CD4-positive, alpha-beta memory T cell (primary cell): ENCODE measurements around the gene AKR7A3. TPM values are rescaled to one million over a fixed set of nuclear protein-coding genes. Genes with fewer than 3 reads are reported as not detected.

Source experiments
- CTCF ChIA-PET: fragments of 350-600 bp; sonication (Branson Sonifier 250); formaldehyde crosslinking; loops from one replicate; lab custom pipeline; 2021; ENCODE audit warnings: inconsistent platforms; ENCODE audit not compliant: partially characterized antibody; lab: Charles Lee
- POLR2A ChIA-PET: fragments of 350-600 bp; sonication (Branson Sonifier 250); formaldehyde crosslinking; loops from one replicate; lab custom pipeline; 2021; ENCODE audit not compliant: partially characterized antibody; lab: Charles Lee
- DNase-seq, 5 donors: peaks; one replicate each; pipeline versions ENCODE4 v3.0.0 to v3.0.0-alpha.2; 2020 to 2022; ENCODE audit warnings: mixed read lengths in 1 of 5
- H3K27ac ChIP-seq: one replicate; pipeline ENCODE4 v1.7.0; 2013; ENCODE audit warnings: low read depth, low read length
- H3K27me3 ChIP-seq: 2 replicates; pipeline ENCODE4 v1.7.0; 2013; ENCODE audit warnings: mild to moderate bottlenecking, low read length, moderate library complexity; ENCODE audit not compliant: insufficient read depth
- H3K36me3 ChIP-seq: 2 replicates; pipeline ENCODE4 v1.7.0; 2013; ENCODE audit warnings: mild to moderate bottlenecking, low read length, moderate library complexity; ENCODE audit not compliant: insufficient read depth
- H3K4me1 ChIP-seq: 2 replicates; pipeline ENCODE4 v1.7.0; 2013; ENCODE audit warnings: mild to moderate bottlenecking, low read length, moderate library complexity; ENCODE audit not compliant: insufficient read depth
- H3K4me3 ChIP-seq, 2 donors: one replicate each; pipeline ENCODE4 v1.7.0; 2013; ENCODE audit warnings: low read length in 2 of 2, mild to moderate bottlenecking in 1 of 2
- H3K9me3 ChIP-seq, 2 donors: one replicate each; pipeline ENCODE4 v1.7.0; 2013; ENCODE audit warnings: low read length in 2 of 2, control low read depth in 1 of 2; ENCODE audit not compliant: control insufficient read depth in 1 of 2
- H3K27ac Mint-ChIP-seq, 7 donors: one replicate each; pipeline ENCODE4 v1.8.0; 2020 to 2021; ENCODE audit warnings: mixed read lengths in 7 of 7, mild to moderate bottlenecking in 6 of 7, inconsistent platforms in 3 of 7, moderate library complexity in 3 of 7
- H3K27me3 Mint-ChIP-seq, 2 donors: one replicate each; pipeline ENCODE4 v1.8.0; 2020 to 2021; ENCODE audit warnings: mixed read lengths in 2 of 2
- H3K36me3 Mint-ChIP-seq, 2 donors: one replicate each; pipeline ENCODE4 v1.8.0; 2020 to 2021; ENCODE audit warnings: mixed read lengths in 2 of 2, inconsistent platforms in 1 of 2, mild to moderate bottlenecking in 1 of 2
- H3K4me1 Mint-ChIP-seq, 4 donors: one replicate each; pipeline ENCODE4 v1.8.0; 2020 to 2021; ENCODE audit warnings: mixed read lengths in 4 of 4, mild to moderate bottlenecking in 1 of 4
- H3K4me3 Mint-ChIP-seq, 8 donors: one replicate each; pipeline ENCODE4 v1.8.0; 2020 to 2021; ENCODE audit warnings: mixed read lengths in 8 of 8, mild to moderate bottlenecking in 7 of 8, moderate library complexity in 6 of 8, inconsistent platforms in 3 of 8
- H3K9me3 Mint-ChIP-seq, 8 donors: one replicate each; pipeline ENCODE4 v1.8.0; 2020 to 2021; ENCODE audit warnings: mixed read lengths in 8 of 8, mild to moderate bottlenecking in 5 of 8, inconsistent platforms in 3 of 8, moderate library complexity in 1 of 8
- intact Hi-C: fragments of 100-400 bp; cut with micrococcal nuclease; formaldehyde crosslinking; loops from one replicate; pipeline ENCODE4 v1.15.1; 2023
- polyA plus RNA-seq, 2 donors: library from polyadenylated mRNA; unstranded; fragments of 300-500 nt; fragmentation: Illumina TruSeq; gene quantifications; one replicate each; pipeline ENCODE4 v1.2.3, GENCODE V29; 2021
- total RNA-seq, 2 experiments: library from RNA; stranded (reverse); gene quantifications; one replicate each; pipeline ENCODE4 v1.2.3, GENCODE V29; 2021

Gene AKR7A3
- total and polyA plus RNA-seq, 4 experiments from 2014 or later: 0.86 to 1.1 TPM; not detected in 2

DNA sequence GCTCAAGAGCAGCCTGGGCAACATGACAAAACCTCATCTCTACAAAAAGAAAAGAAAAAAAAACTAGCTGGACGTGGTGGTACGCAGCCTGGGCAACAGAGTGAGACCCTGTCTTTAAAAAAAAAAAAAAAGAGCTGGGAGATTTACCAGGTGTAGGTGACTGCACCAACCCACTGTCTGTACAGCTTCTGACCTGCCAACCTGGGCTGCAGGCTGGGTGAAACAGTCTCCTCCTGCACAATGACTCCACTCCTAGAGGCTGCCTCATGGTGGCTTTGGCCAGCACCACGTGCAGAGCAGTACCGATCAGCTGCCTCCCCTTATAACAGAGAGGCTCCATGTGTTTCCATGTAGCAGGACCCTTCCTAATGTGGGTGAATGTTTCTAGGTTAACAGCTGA lies 33.3 kb downstream of the AKR7A3 start:
- POLR2A ChIA-PET: no interaction called here
- no peak for DNase-seq
- Mint-ChIP-seq H3K27ac (peak overlapping the region in 1 of 7 donors; percentile 35), H3K27me3 (no peaks in the 10 kb centered on the region), H3K4me1 (peaks cover 14 to 40% (median 25%) of the 10 kb centered on the region in 4 donors), H3K9me3 (no peaks in the 10 kb centered on the region), H3K36me3 (peaks cover 18 to 46% of the 10 kb centered on the region in 2 donors), H3K4me3 (no peak overlapping the region)
- peaks cover 46% of the 10 kb centered on the region for H3K36me3 ChIP-seq
- intact Hi-C loops: no loop called here
- no peaks in the 10 kb centered on the region for H3K9me3 ChIP-seq
- no peaks in the 10 kb centered on the region for H3K27me3 ChIP-seq
- CTCF ChIA-PET: interaction anchor here (1.3 to 1.4 kb wide), 2 partner anchors 13 to 407 kb away, joined by 3 to 5 read pairs; no protein-coding TSS in a partner anchor
- H3K4me1 ChIP-seq: peaks cover 32% of the 10 kb centered on the region
- H3K27ac ChIP-seq: no peak overlapping the region
- no peak overlapping the region for H3K4me3 ChIP-seq

DNA sequence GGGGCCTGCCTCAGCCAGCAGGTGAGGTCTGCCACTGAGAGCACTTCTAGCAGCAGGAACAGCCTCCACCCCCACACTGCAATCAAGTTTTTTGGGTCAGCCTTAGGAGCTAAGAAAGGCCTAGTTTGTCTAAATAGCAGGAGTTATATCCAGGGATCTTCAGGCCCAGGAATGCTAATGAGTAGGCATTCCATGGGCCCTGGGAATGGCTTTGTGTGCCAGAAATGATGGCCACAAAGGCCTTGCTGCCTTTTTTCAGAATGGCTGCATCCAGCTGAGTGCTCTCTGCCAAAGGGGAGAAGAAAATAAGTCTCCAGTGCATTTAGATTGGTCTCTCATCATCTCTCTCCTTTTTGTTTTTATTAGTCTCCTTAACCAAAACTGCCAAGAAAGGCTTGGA lies 34.2 kb downstream of the AKR7A3 start:
- peaks cover 15 to 42% (median 27%) of the 10 kb centered on the region in 4 donors for H3K4me1 Mint-ChIP-seq
- DNase-seq: no peak
- Histone ChIP-seq H3K4me1 (peaks cover 40% of the 10 kb centered on the region), H3K36me3 (peaks cover 38% of the 10 kb centered on the region), H3K27ac (no peak overlapping the region), H3K9me3 (no peaks in the 10 kb centered on the region), H3K4me3 (no peak overlapping the region), H3K27me3 (no peaks in the 10 kb centered on the region)
- ChIA-PET CTCF (no interaction called here), POLR2A (no interaction called here)
- intact Hi-C loops: loop anchor here (5.0 kb wide), 1 partner anchor 233 kb away; the partner anchor contains the start of gene CAPZB
- no peak overlapping the region for H3K27ac Mint-ChIP-seq
- no peaks in the 10 kb centered on the region for H3K9me3 Mint-ChIP-seq
- peaks cover 18 to 41% of the 10 kb centered on the region in 2 donors for H3K36me3 Mint-ChIP-seq
- no peak overlapping the region for H3K4me3 Mint-ChIP-seq
- H3K27me3 Mint-ChIP-seq: no peaks in the 10 kb centered on the region

- Histone ChIP-seq H3K4me3 (peak within 1 kb of the TSS; percentile 87 to 96), H3K36me3 (peaks cover 11% of the 10 kb centered on the region), H3K9me3 (no peaks in the 10 kb centered on the region), H3K27me3 (no peaks in the 10 kb centered on the region), H3K27ac (peak within 1 kb of the TSS; percentile 89), H3K4me1 (peaks cover 42% of the 10 kb centered on the region)
- Mint-ChIP-seq H3K4me3 (peak within 1 kb of the TSS; percentile 90 to 97 (median 94)), H3K27ac (peak within 1 kb of the TSS; percentile 92 to 96 (median 95)), H3K9me3 (no peaks in the 10 kb centered on the region), H3K4me1 (peaks cover 15 to 42% (median 24%) of the 10 kb centered on the region in 4 donors), H3K27me3 (no peaks in the 10 kb centered on the region), H3K36me3 (peaks cover 1 to 20% of the 10 kb centered on the region in 2 donors)
- ChIA-PET POLR2A (interaction anchor here (0.6 to 2.3 kb wide), 16 partner anchors 9 to 409 kb away, joined by 3 to 15 read pairs (median 5); partner anchors contain the start of genes AKR7A2, NBL1, SLC66A1 and UBR4), CTCF (interaction anchor here (0.8 to 1.5 kb wide), 3 partner anchors 9 to 411 kb away, joined by 3 to 4 read pairs (median 3); no protein-coding TSS in a partner anchor)
- intact Hi-C loops: loop anchor here (1.0 to 5.0 kb wide), 3 partner anchors 41 to 236 kb away; partner anchors contain the start of genes AKR7A2, CAPZB, SLC66A1 and UBR4
- peak; percentile 88 to 95 (median 89) for DNase-seq
These were observed 37.0 kb downstream of the AKR7A3 start, which contains the start of the genes EMC1 and MRTO4 for GRCh38 chr1:19251305-19252196. Gene EMC1, minus strand, starts transcription at chr1:19251524. Its CDS starts 15 bp downstream, at chr1:19251509. Gene MRTO4, plus strand, starts transcription at chr1:19251805. Its CDS starts 31 bp downstream, at chr1:19251836.

GRCh38 chr1:19250629-19251304 lies 37.8 kb downstream of the AKR7A3 start:
- H3K4me1 Mint-ChIP-seq: peaks cover 15 to 42% (median 24%) of the 10 kb centered on the region in 4 donors
- H3K9me3 ChIP-seq: no peaks in the 10 kb centered on the region
- H3K27me3 Mint-ChIP-seq: no peaks in the 10 kb centered on the region
- H3K27ac ChIP-seq: peak overlapping the region; percentile 89
- H3K9me3 Mint-ChIP-seq: no peaks in the 10 kb centered on the region
- H3K27me3 ChIP-seq: no peaks in the 10 kb centered on the region
- DNase-seq: no peak
- peaks cover 42% of the 10 kb centered on the region for H3K4me1 ChIP-seq
- intact Hi-C loops: loop anchor here (1.0 to 5.0 kb wide), 3 partner anchors 40 to 237 kb away; partner anchors contain the start of genes AKR7A2, CAPZB, SLC66A1 and UBR4
- ChIA-PET POLR2A (interaction anchor here (0.6 to 2.3 kb wide), 13 partner anchors 10 to 410 kb away, joined by 3 to 15 read pairs (median 5); partner anchors contain the start of genes AKR7A2, NBL1, SLC66A1 and UBR4), CTCF (interaction anchor here (0.8 to 1.6 kb wide), 3 partner anchors 332 to 412 kb away, joined by 3 to 4 read pairs (median 4); no protein-coding TSS in a partner anchor)
- H3K36me3 ChIP-seq: peaks cover 5% of the 10 kb centered on the region
- H3K4me3 ChIP-seq: peak overlapping the region; percentile 87 to 96
- H3K4me3 Mint-ChIP-seq: peak overlapping the region; percentile 90 to 97 (median 94)
- peaks cover 0 to 17% of the 10 kb centered on the region in 2 donors for H3K36me3 Mint-ChIP-seq
- peak overlapping the region; percentile 92 to 96 (median 95) for H3K27ac Mint-ChIP-seq

DNA sequence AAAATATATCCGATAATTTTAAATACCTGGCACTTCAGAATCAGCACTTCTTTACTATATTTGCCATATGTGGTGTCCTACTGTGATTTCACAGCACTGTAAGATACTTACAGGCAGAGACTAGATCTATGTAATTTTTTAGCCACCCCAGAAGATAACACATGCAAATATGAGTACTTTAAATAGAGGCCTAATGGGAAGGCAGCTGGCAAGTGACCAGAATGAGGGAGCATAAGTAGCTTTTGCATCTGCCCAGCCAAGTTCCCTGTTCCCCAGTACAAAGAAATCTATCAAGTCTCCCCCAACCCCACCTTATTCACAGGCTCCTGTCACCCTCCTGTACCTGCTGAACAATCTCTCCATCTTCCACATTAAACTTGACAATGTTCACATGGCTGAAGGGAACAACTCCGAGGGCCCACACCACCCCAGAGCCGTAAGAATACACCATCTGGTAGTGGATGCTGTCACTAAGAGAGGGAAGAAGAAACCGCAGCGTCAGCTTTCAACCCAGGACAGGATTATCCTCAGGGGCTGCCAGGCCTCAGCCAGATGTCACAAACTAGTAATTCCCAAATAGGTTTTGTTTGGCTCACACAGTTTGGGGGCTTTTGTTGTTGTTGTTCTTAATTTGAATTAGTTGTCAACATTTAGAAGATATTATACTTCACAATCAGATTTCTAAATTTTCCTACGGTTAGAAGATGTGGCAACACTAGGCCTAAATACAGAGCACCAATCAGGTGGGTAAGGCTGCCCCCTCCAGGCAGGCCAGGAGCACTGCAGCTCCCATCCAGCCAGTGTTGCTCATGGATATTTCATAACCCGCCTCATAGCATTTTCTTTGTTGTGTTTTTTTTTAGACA lies 47.7 kb downstream of the AKR7A3 start:
- H3K4me1 Mint-ChIP-seq: peaks cover 0 to 2% (median under 1%) of the 10 kb centered on the region in 4 donors
- Histone ChIP-seq H3K27ac (no peak overlapping the region), H3K4me3 (no peak overlapping the region), H3K4me1 (no peaks in the 10 kb centered on the region), H3K9me3 (no peaks in the 10 kb centered on the region), H3K27me3 (no peaks in the 10 kb centered on the region), H3K36me3 (peaks cover 80% of the 10 kb centered on the region)
- peaks cover 0 to 2% (median 0%) of the 10 kb centered on the region in 8 donors for H3K9me3 Mint-ChIP-seq
- H3K27ac Mint-ChIP-seq: peak overlapping the region in 6 of 7 donors; percentile 36 to 91 (median 67)
- peak; percentile 62 to 67 (median 65) for DNase-seq
- peaks cover 57 to 80% of the 10 kb centered on the region in 2 donors for H3K36me3 Mint-ChIP-seq
- ChIA-PET POLR2A (interaction anchor here (0.6 to 2.3 kb wide), 5 partner anchors 11 to 245 kb away, joined by 3 to 11 read pairs (median 3); partner anchors contain the start of genes EMC1 and MRTO4), CTCF (interaction anchor here (0.7 to 3.5 kb wide), 12 partner anchors 8 to 357 kb away, joined by 3 to 21 read pairs (median 4); no protein-coding TSS in a partner anchor)
- no peaks in the 10 kb centered on the region for H3K27me3 Mint-ChIP-seq
- no peak overlapping the region for H3K4me3 Mint-ChIP-seq
- intact Hi-C loops: loop anchor here (1.0 to 10.0 kb wide), 2 partner anchors 62 to 354 kb away; a partner anchor contains a TSS
